Stimulated activated CD4-positive, alpha-beta T cell treated with anti-CD3 and anti-CD28 coated beads, Interleukin-4, amount 100 ng/mL, for 48 hours (primary cell): Measurements from ENCODE around the gene MYO15A.
"Not testable (repeated sequence)": the region's sequence is repeated elsewhere in the genome, so short reads cannot be mapped to it uniquely, and the experiment has no call there.

ENCODE experiments used
- DNase-seq, 2 donors: peaks; one replicate each; pipeline ENCODE4 v3.0.0-alpha.2; 2020; ENCODE audit warnings: low read depth in 2 of 2

MYO15A gene

DNA sequence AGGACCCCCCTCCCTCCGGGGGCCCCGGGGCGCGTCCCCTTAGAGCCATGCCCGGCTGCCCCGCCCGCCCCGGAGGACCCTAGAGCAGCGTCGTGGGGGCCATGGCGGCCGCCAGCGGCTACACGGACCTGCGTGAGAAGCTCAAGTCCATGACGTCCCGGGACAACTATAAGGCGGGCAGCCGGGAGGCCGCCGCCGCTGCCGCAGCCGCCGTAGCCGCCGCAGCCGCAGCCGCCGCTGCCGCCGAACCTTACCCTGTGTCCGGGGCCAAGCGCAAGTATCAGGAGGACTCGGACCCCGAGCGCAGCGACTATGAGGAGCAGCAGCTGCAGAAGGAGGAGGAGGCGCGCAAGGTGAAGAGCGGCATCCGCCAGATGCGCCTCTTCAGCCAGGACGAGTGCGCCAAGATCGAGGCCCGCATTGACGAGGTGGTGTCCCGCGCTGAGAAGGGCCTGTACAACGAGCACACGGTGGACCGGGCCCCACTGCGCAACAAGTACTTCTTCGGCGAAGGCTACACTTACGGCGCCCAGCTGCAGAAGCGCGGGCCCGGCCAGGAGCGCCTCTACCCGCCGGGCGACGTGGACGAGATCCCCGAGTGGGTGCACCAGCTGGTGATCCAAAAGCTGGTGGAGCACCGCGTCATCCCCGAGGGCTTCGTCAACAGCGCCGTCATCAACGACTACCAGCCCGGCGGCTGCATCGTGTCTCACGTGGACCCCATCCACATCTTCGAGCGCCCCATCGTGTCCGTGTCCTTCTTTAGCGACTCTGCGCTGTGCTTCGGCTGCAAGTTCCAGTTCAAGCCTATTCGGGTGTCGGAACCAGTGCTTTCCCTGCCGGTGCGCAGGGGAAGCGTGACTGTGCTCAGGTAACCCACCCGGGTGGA lies 75.8 kb downstream of the MYO15A start:
- peak; percentile 57 to 65 for DNase-seq

DNA sequence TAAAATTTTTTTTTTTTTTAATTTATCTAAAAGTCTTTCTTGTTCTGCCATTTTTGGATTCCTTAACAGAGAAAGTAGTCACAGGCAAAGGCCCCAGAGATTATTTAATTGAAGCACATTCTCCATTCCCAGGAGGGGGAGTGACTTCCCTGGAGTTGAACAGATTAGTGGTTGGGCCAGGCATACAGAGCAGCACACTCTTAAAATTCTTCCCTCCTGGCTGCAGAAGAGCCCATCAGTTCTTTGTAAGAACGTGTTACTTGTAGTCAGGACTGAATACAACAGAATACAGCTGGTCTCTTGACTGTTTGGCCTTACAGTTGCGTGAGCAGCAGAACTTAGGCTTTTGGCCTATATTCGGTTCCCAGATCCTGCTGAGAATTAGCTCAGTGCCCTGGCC lies 76.8 kb downstream of the MYO15A start:
- no peak for DNase-seq

DNA sequence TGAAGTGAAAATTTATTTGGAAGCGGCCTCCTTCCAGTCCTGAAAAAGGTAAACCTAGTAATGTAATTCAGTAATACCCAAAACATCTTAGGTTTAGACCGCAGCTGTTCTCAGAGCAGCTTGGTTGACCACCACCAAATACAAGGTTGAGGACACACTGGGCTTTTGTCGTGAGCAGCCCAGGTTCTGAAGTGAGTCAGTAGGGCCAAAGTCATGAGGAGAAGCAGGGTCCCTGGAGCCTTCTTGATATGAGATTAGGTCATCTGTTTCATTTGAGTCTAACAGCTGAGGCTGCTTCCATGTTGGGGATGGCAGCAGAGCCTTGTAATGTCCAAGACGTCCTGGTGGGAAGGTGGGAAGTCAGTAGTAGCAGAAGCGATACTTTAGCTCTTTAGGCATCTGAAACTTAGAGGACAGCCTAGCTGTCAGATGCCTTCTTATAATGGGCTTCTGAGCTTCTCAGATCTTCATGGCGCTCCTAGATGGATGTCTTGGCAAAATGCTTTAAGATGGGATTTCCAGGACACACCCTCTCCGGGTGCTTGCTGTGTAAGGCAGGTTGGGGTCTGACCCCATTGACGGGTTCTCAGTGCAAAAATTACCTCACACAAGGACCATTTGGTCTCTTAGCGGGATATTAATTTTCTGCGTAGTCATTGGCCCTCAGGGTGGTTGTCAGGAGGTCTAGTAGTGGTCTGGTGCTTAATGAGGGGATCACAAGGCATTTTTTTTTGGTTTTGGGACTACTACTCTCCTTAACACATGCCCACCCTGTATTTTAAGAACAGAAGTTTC lies 77.5 kb downstream of the MYO15A start:
- no peak for DNase-seq

DNA sequence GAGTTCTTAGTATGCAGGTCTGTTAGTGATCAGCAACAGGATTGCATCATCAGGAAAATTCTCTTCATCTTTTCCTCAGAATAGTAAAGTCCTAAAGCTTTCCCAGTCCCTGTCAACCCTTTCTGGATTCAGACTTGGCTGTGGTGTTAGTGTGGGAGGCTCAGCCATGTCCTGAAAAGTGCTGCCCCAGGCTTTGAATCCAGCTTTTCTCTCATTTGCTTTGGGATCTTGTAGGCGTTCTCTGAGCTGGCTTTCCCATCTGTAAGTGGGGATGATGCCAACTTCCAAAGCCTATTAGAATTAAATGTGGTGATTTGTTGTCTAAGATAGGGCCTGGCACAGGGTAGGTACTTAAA lies 78.0 kb downstream of the MYO15A start:
- no peak for DNase-seq

DNA sequence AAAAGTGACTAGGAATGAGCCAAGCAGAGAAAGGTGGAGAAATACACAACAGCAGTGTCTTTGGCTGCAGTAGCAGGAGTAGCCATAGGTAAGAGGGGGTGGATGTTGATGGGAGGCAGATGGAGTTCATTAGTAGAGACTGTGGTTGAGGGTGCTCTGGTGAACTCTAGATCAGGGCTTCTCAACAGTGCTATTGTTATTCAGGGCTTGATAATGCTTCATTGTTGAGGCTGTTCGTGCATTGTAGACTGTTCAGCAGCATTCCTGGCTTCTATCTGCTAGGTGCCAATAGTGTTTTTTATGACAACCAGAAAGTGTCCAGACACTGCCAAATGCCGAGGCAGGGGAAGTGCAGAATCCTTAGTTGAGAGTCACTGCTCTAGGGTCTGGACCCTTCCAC lies 78.7 kb downstream of the MYO15A start:
- no peak for DNase-seq

DNA sequence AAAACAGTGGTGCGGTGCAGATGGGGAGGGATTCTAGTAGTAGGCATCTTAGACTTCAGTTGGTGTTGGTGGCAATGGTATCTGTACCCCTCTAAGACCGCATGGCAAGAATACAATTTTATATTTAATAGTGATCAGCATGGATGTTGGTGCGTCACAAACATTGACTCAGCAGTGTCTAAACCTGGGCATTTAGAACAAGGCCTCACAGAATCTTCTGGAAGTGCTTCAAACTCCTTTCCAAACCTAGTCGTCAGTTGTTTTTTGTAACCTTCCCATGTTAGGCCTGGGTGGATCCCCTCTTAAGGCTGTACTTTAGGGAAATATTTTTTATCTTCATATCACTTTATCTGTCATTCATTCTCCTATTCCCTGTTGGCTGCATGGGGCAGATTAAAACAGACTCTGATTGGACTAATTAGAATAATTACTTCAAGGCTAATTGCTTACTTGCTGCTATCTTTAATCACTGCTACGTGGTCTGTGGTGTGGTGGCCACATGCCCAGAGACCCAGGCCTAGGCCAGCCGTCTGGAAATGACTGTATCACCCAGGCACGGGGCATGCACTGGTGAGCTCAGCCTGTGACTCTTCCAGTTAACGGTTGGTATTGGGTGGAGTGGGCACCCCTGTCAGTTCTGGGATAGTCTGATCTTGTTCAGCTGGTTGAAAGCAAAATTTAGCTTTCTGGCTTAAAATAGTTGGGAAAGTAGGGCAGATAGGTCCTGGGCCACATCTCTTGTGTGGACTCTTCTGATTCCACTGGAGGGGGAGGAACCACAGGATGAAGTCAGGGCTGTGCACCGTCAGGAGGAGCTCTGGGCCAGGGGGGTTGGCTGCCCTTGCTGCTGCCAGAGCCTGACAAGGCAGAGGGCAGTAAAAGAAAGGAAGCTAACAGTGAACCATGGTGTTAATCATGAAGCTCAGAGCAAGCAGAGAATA lies 79.5 kb downstream of the MYO15A start:
- DNase-seq, result no peak

DNA sequence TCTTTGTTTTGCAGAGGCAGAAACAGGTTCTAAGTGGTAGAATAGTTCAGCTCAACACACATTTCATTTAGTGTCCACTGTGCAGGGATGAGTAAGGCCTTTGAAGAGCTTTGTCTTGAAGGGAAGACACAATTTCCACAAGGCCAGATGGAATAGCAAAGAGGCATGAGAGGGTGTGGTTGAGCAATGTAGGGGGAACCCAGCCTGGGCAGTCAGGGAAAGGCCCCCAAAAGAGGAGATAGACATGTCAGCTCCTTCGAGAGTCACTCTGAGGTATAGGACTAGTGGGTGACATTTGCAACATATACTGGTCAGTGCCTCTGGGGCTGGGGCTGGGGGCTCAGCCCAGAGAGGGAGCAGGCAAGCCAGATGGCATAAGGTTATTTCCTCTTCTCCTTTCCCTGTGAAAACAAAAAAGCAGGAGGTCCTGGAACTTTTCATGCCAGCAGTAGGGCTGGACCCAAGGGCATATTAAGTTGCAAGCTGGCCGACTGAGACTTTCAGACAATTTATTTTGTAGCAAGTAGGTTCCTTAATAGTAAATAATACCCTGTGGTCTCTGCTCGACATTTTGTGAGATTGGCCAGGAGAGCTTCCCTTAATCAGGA lies 82.2 kb downstream of the MYO15A start:
- DNase-seq, result no peak

DNA sequence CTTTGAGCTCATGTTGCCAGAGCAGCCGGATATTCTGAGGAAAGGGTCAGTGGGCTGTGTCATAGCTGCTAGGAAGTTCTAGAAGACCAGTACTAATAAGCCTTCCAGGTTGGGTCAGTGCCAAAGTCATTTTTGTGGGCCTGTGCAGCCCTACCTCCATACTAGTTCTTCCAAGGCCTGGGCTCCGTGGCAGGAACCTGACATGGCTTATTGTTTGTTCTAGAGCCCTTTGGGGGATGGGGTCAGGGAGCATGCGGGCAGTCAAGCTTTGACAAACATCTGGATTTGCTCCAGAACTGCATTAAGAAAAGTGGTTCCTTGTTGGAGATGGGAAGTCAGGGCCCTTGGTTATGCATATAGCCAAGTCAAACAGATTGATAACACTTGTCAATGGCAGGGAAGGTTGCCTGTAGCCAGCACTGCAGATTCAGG lies 82.7 kb downstream of the MYO15A start:
- DNase-seq, result no peak

DNA sequence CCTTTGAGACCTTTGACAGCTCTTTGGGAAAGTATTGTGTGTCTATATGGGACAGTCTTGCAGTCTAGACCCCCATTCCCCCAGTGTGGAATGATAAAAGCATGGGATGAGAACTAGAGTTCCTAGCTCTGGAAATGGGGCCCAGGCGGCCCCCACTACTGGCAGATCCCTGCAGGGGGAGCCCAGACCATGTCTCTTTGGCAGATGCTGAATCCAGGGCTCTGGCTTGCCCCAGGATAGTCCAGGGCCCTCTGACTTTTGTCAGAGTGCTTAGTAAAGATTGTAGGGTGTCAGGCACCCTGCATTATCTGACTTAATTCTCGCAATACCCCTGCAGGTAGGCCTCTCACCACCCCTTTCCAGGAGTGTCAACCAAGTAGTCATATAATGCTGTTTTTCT lies 83.4 kb downstream of the MYO15A start:
- no peak for DNase-seq

DNA sequence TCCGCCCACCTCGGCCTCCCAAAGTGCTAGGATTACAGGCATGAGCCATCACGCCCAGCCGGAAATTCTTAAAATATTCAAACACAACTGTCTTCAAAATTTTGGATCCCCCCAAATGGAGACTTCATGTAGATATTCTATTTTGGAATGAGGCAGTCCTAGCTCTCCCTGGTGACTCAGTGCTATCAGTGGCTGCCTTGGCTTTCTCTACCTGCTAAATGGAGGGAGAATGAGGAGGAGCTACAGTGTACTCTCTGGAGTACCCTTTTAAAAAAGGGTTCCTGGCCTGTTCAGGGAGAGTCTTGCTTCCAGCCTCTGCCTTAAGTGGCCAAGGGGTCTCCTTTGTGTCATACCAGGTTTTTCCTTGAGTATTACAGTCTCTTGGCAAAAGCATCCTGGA lies 85.8 kb downstream of the MYO15A start:
- DNase-seq, result no peak

DNA sequence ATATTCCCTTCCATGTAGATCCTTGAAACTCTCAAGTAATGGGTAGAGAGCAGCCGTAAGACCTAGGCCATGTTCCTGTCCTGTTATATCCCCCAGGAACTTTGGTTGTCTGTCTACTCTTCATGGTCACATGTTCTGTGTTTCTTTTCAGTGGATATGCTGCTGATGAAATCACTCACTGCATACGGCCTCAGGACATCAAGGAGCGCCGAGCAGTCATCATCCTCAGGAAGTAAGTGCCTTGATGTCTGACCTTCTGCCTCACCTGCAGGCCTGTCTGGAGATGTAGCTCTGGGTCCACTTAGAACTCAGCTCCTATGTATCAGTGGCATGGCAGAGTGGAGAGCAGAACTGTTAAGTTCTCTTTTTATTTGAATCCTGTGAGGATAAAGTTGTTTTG lies 86.2 kb downstream of the MYO15A start:
- no peak for DNase-seq

DNA sequence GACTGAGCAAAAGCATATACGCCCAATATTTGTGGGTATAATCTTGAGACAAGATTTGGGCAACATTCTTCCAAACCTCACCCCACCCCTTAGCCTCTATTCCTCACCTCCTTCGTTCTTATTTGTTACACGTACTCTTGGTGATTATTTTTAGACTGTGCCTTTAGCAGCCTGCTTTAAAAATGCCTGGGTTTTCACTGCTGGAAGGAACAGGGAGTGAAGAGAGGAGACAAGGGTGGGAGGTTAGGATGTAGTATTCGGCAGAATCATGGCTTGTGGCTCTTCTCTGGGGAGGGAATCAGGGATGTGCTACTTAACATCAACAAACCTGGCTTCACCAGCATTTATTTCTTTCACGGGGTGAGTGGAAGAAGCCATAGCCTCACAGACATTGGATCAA lies 86.7 kb downstream of the MYO15A start:
- no peak for DNase-seq

DNA sequence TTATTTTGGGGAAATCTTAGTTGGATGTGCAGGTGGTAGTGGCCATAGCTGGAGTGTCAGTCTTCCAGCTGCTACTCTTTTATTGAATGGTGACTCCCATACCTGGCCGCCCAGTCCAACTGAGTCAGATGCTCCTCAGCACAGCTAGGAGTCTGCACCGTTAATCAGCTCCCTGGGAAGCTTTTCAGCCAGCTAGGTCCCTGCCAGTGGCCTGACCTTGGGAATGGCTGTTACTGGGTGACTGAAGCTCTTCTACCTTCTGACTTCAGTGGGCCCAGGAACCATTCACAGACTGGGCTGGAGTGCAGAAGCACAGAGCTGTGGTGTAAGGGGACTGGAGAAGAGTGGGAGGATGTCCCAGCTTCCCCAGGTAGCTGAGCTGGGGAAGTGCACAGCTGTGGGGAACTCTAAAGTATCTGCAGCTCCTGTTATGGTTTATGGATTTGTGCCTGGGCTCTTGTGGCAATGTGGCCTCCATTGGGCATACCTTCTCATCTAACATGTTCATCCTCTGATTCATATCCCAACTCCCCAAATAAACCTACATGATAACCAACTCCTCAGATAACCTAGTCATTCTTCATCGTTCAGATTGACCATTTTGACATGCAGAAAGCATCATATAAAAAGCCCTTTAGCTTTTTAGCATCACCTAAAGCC lies 89.1 kb downstream of the MYO15A start:
- no peak for DNase-seq

DNA sequence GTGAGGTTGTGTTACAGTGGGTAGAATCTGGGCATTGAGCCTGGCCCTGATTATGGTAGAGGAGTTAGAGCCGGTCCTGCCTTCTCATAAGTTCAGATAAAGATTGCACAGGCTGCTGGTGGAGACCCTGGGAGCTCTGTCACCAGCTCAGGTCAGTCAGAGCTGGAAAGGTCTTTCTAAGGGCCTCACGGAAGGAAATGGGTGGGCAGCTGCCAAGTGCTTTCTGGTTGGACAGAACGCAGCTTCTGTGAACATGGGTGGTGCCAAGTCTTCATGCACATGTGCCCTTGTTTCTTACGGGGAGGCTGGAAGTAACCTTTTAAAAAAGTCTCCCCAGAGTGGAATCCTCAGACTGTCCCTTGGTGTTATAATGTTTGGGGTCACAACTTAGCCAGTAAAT lies 90.0 kb downstream of the MYO15A start:
- no peak for DNase-seq

DNA sequence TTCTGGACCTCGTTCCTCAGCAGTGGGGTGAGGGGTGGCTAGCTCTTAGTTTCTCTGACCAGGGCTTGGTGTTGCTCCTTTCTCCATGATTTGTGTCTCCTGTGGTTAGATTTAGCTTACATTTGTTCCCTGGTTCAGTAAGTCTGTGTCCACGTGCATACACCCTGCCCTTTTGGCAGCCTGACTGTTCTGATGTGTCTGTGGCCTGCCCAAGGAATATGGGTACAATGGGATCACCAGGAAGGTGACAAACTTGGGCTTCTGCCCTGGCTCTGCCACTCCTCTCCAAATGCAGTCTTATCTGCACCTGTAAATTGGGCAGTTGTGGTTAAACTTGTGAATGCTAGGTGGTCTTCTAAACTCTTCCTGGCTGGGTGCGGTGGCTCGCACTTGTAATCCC lies 92.6 kb downstream of the MYO15A start:
- no peak for DNase-seq

DNA sequence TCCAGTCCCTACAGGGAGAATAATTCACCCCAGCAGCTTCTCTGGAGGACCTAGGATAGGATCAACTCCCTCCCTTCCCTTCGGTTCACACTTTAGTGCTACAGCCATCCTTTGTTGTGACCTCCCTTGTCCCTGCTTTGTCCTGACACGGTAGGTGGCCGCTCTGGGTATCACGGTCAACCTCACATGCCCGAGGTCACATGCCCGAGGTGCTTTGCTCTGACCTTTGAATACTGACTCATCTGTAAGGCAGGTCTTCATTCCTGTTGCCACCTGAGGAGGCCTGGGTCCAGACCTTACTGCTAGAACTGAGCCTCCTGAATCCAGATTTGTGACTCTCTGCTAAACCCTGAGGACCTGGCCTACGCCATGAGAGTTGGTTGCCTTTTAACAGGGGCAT lies 94.8 kb downstream of the MYO15A start:
- DNase-seq, result no peak

DNA sequence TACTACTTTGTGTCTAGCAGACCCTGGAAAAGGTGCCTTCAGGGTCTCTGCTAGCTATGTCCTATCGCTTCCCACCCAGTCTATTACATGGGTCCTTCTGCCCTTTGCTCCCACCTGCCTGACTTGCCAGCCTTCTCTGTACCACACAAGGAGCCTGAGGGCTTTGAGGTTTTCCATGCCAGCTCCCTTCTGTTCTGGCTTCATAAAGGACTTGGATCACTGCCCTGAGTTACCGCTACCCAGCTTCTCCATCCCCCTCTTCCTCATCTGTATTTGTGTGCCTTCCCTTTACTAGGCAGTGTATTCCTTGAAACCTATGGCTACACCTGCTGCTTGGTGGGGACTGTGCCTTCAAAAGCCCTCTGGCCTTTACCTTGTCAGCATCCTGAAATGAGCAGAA lies 97.3 kb downstream of the MYO15A start:
- DNase-seq, result no peak

DNA sequence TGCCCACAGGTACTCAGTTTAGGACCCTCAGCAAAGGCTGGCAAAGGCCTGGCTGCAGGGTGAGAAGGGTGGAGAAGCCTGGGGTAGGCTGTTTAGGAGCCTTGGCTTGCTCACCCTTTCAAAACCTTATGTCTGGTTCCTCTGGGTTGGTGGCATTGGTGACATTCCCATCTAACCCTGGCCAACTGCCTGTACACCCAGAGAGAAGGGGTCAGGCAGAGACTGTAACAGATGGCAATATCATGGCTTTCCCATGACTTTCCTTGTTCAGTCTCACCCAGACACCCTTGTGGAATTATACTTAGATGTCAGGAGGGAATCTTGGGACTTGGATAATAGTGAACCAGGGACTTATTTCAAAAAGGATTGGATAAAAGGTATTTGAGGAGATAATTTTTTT lies 98.4 kb downstream of the MYO15A start:
- DNase-seq, result no peak

DNA sequence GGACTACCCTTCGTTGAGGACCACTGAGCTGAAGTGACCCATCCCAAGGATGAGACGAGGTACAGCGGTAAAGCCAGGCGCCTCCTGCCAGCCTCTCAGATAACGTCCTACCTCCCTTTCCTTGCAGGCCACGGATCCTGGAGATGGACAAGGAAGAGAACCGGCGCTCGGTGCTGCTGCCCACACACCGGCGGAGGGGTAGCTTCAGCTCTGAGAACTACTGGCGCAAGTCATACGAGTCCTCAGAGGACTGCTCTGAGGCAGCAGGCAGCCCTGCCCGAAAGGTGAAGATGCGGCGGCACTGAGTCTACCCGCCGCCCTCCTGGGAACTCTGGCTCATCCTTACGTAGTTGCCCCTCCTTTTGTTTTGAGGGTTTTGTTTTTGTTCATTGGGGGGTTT lies 99.5 kb downstream of the MYO15A start:
- DNase-seq, result no peak

DNA sequence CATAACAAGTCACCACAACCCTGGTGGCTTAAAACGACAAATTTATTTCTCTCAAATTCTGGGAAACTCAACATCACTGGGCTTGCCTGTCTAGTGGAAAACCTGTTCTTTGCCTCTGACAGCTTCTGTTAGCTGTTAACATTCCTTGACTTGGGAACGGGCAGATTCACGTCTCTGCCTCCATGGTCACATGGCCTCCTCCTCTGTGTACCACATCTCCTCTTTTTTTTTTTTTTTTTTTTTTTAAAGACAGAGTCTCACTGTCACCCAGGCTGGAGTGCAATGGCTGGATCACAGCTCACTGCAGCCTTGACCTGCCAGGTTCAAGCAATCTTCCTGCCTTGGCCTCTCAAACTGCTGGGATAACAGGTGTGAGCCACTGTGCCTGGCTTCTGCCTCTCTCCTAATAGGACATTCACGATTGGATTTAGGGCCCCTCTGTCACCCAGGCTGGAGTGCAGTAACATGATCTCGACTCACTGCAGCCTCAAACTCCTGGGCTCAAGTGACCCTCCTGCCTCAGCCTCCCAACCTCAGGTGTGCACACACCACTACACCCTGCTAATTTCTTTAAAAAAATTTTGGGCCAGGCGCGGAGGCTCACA lies 105.2 kb downstream of the MYO15A start:
- DNase-seq, result no peak

DNA sequence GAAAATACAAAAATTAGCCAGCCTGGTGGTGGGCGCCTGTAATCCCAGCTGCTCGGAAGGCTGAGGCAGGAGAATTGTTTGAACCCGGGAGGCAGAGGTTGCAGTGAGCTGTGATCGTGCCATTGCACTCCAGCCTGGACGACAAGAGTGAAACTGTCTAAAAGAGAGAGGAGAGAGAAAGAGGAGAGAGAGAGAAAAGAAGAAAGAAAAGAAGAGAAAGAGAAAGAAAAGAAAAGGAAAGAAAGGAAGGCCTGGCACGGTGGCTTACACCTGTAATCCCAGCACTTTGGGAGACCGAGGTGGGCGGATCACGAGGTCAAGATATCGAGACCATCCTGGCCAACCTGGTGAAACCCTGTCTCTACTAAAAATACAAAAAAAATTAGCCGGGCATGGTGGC lies 108.3 kb downstream of the MYO15A start:
- not testable (repeated sequence) for DNase-seq
